Neuronal stem cell (in vitro differentiated cells): ENCODE measurements around the gene RUNX2.

ENCODE experiments used
- DNase-seq: peaks from one replicate; pipeline ENCODE4 v3.0.0-alpha.2; 2013; ENCODE audit warnings: low spot score
- H2AFZ ChIP-seq: one replicate; pipeline ENCODE4 v1.6.1; 2013; ENCODE audit warnings: mild to moderate bottlenecking, low read length, inconsistent platforms
- H2AK5ac ChIP-seq: 2 replicates; pipeline ENCODE4 v1.6.1; 2013; ENCODE audit warnings: low read depth, mild to moderate bottlenecking, inconsistent platforms, low read length, moderate library complexity, mixed read lengths
- H2BK120ac ChIP-seq: 2 replicates; pipeline ENCODE4 v1.6.1; 2013; ENCODE audit warnings: low read depth, mild to moderate bottlenecking, inconsistent platforms, low read length, moderate library complexity, mixed read lengths
- H2BK12ac ChIP-seq: one replicate; pipeline ENCODE4 v1.6.1; 2013; ENCODE audit warnings: low read length, inconsistent platforms
- H2BK15ac ChIP-seq: 2 replicates; pipeline ENCODE4 v1.6.1; 2013; ENCODE audit warnings: mild to moderate bottlenecking, low read length, inconsistent platforms, mixed read lengths
- H2BK5ac ChIP-seq: one replicate; pipeline ENCODE4 v1.6.1; 2013; ENCODE audit warnings: inconsistent platforms, mild to moderate bottlenecking, low read length, moderate library complexity
- H3K14ac ChIP-seq: one replicate; pipeline ENCODE4 v1.6.1; 2013; ENCODE audit warnings: low read length, inconsistent platforms
- H3K18ac ChIP-seq: 2 replicates; pipeline ENCODE4 v1.6.1; 2013; ENCODE audit warnings: low read length, inconsistent platforms
- H3K23ac ChIP-seq: 2 replicates; pipeline ENCODE4 v1.6.1; 2013; ENCODE audit warnings: low read depth, mild to moderate bottlenecking, mixed read lengths, low read length, inconsistent platforms; ENCODE audit not compliant: poor library complexity
- H3K27ac ChIP-seq: replicated peaks from 3 replicates; pipeline ENCODE4 v1.5.1; 2013; ENCODE audit warnings: low read length, inconsistent platforms
- H3K27me3 ChIP-seq, 3 experiments: 2 replicates each; pipeline ENCODE4 v1.6.1; 2013; ENCODE audit warnings: low read length in 3 of 3, mild to moderate bottlenecking in 2 of 3, inconsistent platforms in 1 of 3, low read depth in 1 of 3, mixed read lengths in 1 of 3, moderate library complexity in 1 of 3; ENCODE audit not compliant: control insufficient read depth in 3 of 3, insufficient read depth in 3 of 3
- H3K36me3 ChIP-seq, 2 donors: replicated peaks in 1 of 2; 2 replicates each; pipeline ENCODE4 v1.6.1; 2013; ENCODE audit warnings: low read length in 2 of 2; ENCODE audit not compliant: control insufficient read depth in 2 of 2, insufficient read depth in 2 of 2
- H3K4ac ChIP-seq: 2 replicates; pipeline ENCODE4 v1.6.1; 2013; ENCODE audit warnings: inconsistent platforms, mild to moderate bottlenecking, low read length, moderate library complexity
- H3K4me1 ChIP-seq, 2 donors: 1 replicate in 1 of 2; 2 replicates in 1 of 2; pipeline ENCODE4 v1.6.1; 2013; ENCODE audit warnings: low read length in 2 of 2, low read depth in 1 of 2; ENCODE audit not compliant: control insufficient read depth in 2 of 2, insufficient read depth in 1 of 2
- H3K4me2 ChIP-seq: one replicate; pipeline ENCODE4 v1.6.1; 2013; ENCODE audit warnings: mild to moderate bottlenecking, low read length, inconsistent platforms; ENCODE audit not compliant: insufficient read depth, poor library complexity, severe bottlenecking
- H3K4me3 ChIP-seq, 2 donors: 2 replicates each; pipeline ENCODE4 v1.5.1; 2013; ENCODE audit warnings: low read length in 2 of 2, mild to moderate bottlenecking in 2 of 2, inconsistent platforms in 1 of 2, moderate library complexity in 1 of 2
- H3K79me1 ChIP-seq: one replicate; pipeline ENCODE4 v1.6.1; 2013; ENCODE audit warnings: low read depth, mild to moderate bottlenecking, inconsistent platforms, low read length, moderate library complexity
- H3K9ac ChIP-seq: one replicate; pipeline ENCODE4 v1.6.1; 2013; ENCODE audit warnings: mild to moderate bottlenecking, low read depth, low read length, inconsistent platforms; ENCODE audit not compliant: poor library complexity
- H3K9me3 ChIP-seq, 2 donors: replicated peaks in 1 of 2; 2 replicates each; pipeline versions ENCODE3 to v1.6.1; 2013; ENCODE audit warnings: low read length in 2 of 2, mild to moderate bottlenecking in 2 of 2, inconsistent platforms in 1 of 2, low read depth in 1 of 2, mixed read lengths in 1 of 2, moderate library complexity in 1 of 2; ENCODE audit not compliant: control insufficient read depth in 2 of 2, insufficient read depth in 1 of 2
- H4K8ac ChIP-seq: one replicate; pipeline ENCODE4 v1.6.1; 2013; ENCODE audit warnings: low read depth, mild to moderate bottlenecking, inconsistent platforms, low read length, moderate library complexity
- H4K91ac ChIP-seq: one replicate; pipeline ENCODE4 v1.6.1; 2013; ENCODE audit warnings: low read length, low read depth, mild to moderate bottlenecking, inconsistent platforms; ENCODE audit not compliant: poor library complexity
- WGBS, 2 donors: extraction: QIAGEN DNeasy Blood & Tissue Kit; methylation state at CpG; one replicate each; pipeline ENCODE4 v1.1.7; 2013; ENCODE audit warnings: missing lambda C conversion rate in 2 of 2, mixed read lengths in 1 of 2; ENCODE audit not compliant: insufficient read length in 2 of 2, insufficient replicate concordance in 1 of 2; ENCODE audit errors: extremely low coverage in 2 of 2; 5-methylcytosine and 5-hydroxymethylcytosine counted together

Gene RUNX2

GRCh38 chr6:45657226-45657625 is 329.1 kb downstream of the RUNX2 start:
- no peak overlapping the region for H2AFZ ChIP-seq
- no peak overlapping the region for H3K9ac ChIP-seq
- DNase-seq = no peak
- peaks cover 0 to 2% (median 0%) of the 10 kb centered on the region in 3 experiments for H3K27me3 ChIP-seq
- no peak overlapping the region for H2BK15ac ChIP-seq
- H3K79me1 ChIP-seq = no peaks in the 10 kb centered on the region
- no peaks in the 10 kb centered on the region for H3K36me3 ChIP-seq
- no peak overlapping the region for H2AK5ac ChIP-seq
- H3K4ac ChIP-seq = no peak overlapping the region
- H4K8ac ChIP-seq = no peak overlapping the region
- no peak overlapping the region for H3K14ac ChIP-seq
- no peak overlapping the region for H3K4me2 ChIP-seq
- H3K9me3 ChIP-seq = no peaks in the 10 kb centered on the region
- no peak overlapping the region for H3K4me3 ChIP-seq
- H3K23ac ChIP-seq = no peak overlapping the region
- H4K91ac ChIP-seq = no peak overlapping the region
- no peak overlapping the region for H2BK5ac ChIP-seq
- H2BK12ac ChIP-seq = no peak overlapping the region
- H3K18ac ChIP-seq = no peak overlapping the region
- no peak overlapping the region for H2BK120ac ChIP-seq
- H3K4me1 ChIP-seq = no peaks in the 10 kb centered on the region
- H3K27ac ChIP-seq = no peak overlapping the region

GRCh38 chr6:45658400-45658799 is 330.3 kb downstream of the RUNX2 start:
- peaks cover 0 to 14% (median 0%) of the 10 kb centered on the region in 3 experiments for H3K27me3 ChIP-seq

GRCh38 chr6:45658958-45659357 is 330.8 kb downstream of the RUNX2 start:
- peaks cover 0 to 20% (median 0%) of the 10 kb centered on the region in 3 experiments for H3K27me3 ChIP-seq
- no peak overlapping the region for H3K27ac ChIP-seq
- H2AK5ac ChIP-seq = no peak overlapping the region
- H3K79me1 ChIP-seq = no peaks in the 10 kb centered on the region
- no peak overlapping the region for H2AFZ ChIP-seq
- H4K8ac ChIP-seq = no peak overlapping the region
- H2BK15ac ChIP-seq = no peak overlapping the region
- H3K14ac ChIP-seq = no peak overlapping the region
- no peak overlapping the region for H3K18ac ChIP-seq
- H2BK12ac ChIP-seq = no peak overlapping the region
- H3K4me2 ChIP-seq = no peak overlapping the region
- H3K23ac ChIP-seq = no peak overlapping the region
- H3K4me3 ChIP-seq = no peak overlapping the region
- H3K9ac ChIP-seq = no peak overlapping the region
- no peak overlapping the region for H2BK120ac ChIP-seq
- no peak overlapping the region for H3K4ac ChIP-seq
- H2BK5ac ChIP-seq = no peak overlapping the region
- no peaks in the 10 kb centered on the region for H3K36me3 ChIP-seq
- DNase-seq = no peak
- no peak overlapping the region for H4K91ac ChIP-seq
- H3K4me1 ChIP-seq = no peaks in the 10 kb centered on the region
- no CpG with 5 or more reads among the region's 5 CpGs for WGBS, 2 donors
- no peaks in the 10 kb centered on the region for H3K9me3 ChIP-seq

More at GRCh38 chr6:45658400-45658799, 330.3 kb downstream of the RUNX2 start:
- H3K14ac ChIP-seq = no peak overlapping the region
- no CpG with 5 or more reads among the region's 1 CpG for WGBS, 2 donors
- no peaks in the 10 kb centered on the region for H3K9me3 ChIP-seq
- H2AK5ac ChIP-seq = no peak overlapping the region
- H3K4me2 ChIP-seq = no peak overlapping the region
- DNase-seq = no peak
- no peaks in the 10 kb centered on the region for H3K36me3 ChIP-seq
- H2BK5ac ChIP-seq = no peak overlapping the region
- H3K4ac ChIP-seq = no peak overlapping the region
- no peaks in the 10 kb centered on the region for H3K4me1 ChIP-seq
- H3K4me3 ChIP-seq = no peak overlapping the region
- H2BK12ac ChIP-seq = no peak overlapping the region
- H3K18ac ChIP-seq = no peak overlapping the region
- H4K8ac ChIP-seq = no peak overlapping the region
- no peak overlapping the region for H2BK120ac ChIP-seq
- H3K9ac ChIP-seq = no peak overlapping the region
- no peak overlapping the region for H3K27ac ChIP-seq
- H3K79me1 ChIP-seq = no peaks in the 10 kb centered on the region
- no peak overlapping the region for H2AFZ ChIP-seq
- H2BK15ac ChIP-seq = no peak overlapping the region
- H3K23ac ChIP-seq = no peak overlapping the region
- no peak overlapping the region for H4K91ac ChIP-seq

GRCh38 chr6:45661661-45662060 is 333.5 kb downstream of the RUNX2 start:
- H3K36me3 ChIP-seq = no peaks in the 10 kb centered on the region
- H2BK15ac ChIP-seq = no peak overlapping the region
- peaks cover 0 to 25% (median 0%) of the 10 kb centered on the region in 3 experiments for H3K27me3 ChIP-seq
- H2AK5ac ChIP-seq = no peak overlapping the region
- H3K9me3 ChIP-seq = no peaks in the 10 kb centered on the region
- H3K9ac ChIP-seq = no peak overlapping the region
- H2BK12ac ChIP-seq = no peak overlapping the region
- H3K4me1 ChIP-seq = peaks cover 5 to 6% of the 10 kb centered on the region in 2 donors
- no peak overlapping the region for H3K4me2 ChIP-seq
- H3K4me3 ChIP-seq = no peak overlapping the region
- H2AFZ ChIP-seq = no peak overlapping the region
- DNase-seq = no peak
- H3K27ac ChIP-seq = no peak overlapping the region
- H3K18ac ChIP-seq = no peak overlapping the region
- H3K79me1 ChIP-seq = no peaks in the 10 kb centered on the region
- no peak overlapping the region for H4K8ac ChIP-seq
- H3K14ac ChIP-seq = no peak overlapping the region
- no CpG with 5 or more reads among the region's 5 CpGs for WGBS, 2 donors
- no peak overlapping the region for H4K91ac ChIP-seq
- no peak overlapping the region for H2BK5ac ChIP-seq
- no peak overlapping the region for H3K23ac ChIP-seq
- no peak overlapping the region for H2BK120ac ChIP-seq
- no peak overlapping the region for H3K4ac ChIP-seq
